H1 (cell line): ENCODE results near the gene ARHGAP4. TPM values are rescaled to one million over a fixed set of nuclear protein-coding genes. Genes with fewer than 3 reads are reported as not detected.

ENCODE experiments used
- CTCF ChIA-PET: fragments of 300-600 bp; sonication (Branson Sonifier 250); formaldehyde crosslinking; loops from one replicate; lab custom pipeline; 2021; ENCODE audit not compliant: partially characterized antibody; lab: Charles Lee
- POLR2A ChIA-PET: fragments of 300-600 bp; sonication (Branson Sonifier 250); formaldehyde crosslinking; loops from one replicate; lab custom pipeline; 2021; ENCODE audit warnings: inconsistent platforms; ENCODE audit not compliant: partially characterized antibody; lab: Charles Lee
- DNase-seq, 2 experiments: peaks; one replicate each; pipeline versions ENCODE4 v3.0.0 to v3.0.0-alpha.2; 2010 to 2022; ENCODE audit warnings: low spot score in 2 of 2, low read depth in 1 of 2, mixed read lengths in 1 of 2
- FAIRE-seq: peaks from 2 replicates; lab custom pipeline; 2011; peaks lifted over from hg19 to GRCh38; lab: Jason Lieb, UNC
- H2AFZ ChIP-seq: 2 replicates; pipeline ENCODE4 v1.8.1; 2012; ENCODE audit warnings: low read length, inconsistent platforms
- H2AK5ac ChIP-seq: 2 replicates; pipeline ENCODE4 v1.6.1; 2013; ENCODE audit warnings: low read depth, low read length
- H2BK120ac ChIP-seq: replicated peaks from 2 replicates; pipeline ENCODE3; 2013; ENCODE audit warnings: low read depth, low read length, inconsistent platforms
- H2BK12ac ChIP-seq: 2 replicates; pipeline ENCODE4 v1.6.1; 2013; ENCODE audit warnings: low read depth, low read length
- H2BK15ac ChIP-seq: 2 replicates; pipeline ENCODE4 v1.6.1; 2013; ENCODE audit warnings: low read length
- H2BK20ac ChIP-seq: 2 replicates; pipeline ENCODE4 v1.6.1; 2013; ENCODE audit warnings: low read length
- H2BK5ac ChIP-seq: 2 replicates; pipeline ENCODE4 v1.6.1; 2013; ENCODE audit warnings: low read depth, low read length
- H3K14ac ChIP-seq: 2 replicates; pipeline ENCODE4 v1.6.1; 2013; ENCODE audit warnings: inconsistent platforms; ENCODE audit not compliant: insufficient read length
- H3K18ac ChIP-seq: 2 replicates; pipeline ENCODE4 v1.6.1; 2013; ENCODE audit warnings: low read length; ENCODE audit errors: extremely low read depth
- H3K23ac ChIP-seq: 2 replicates; pipeline ENCODE4 v1.6.1; 2013; ENCODE audit warnings: inconsistent platforms; ENCODE audit not compliant: insufficient read length
- H3K23me2 ChIP-seq: 2 replicates; pipeline ENCODE4 v1.6.1; 2013; ENCODE audit warnings: low read depth, low read length
- H3K27ac ChIP-seq: 2 replicates; pipeline ENCODE4 v1.6.1; 2011; ENCODE audit warnings: low read depth, low read length, inconsistent platforms
- H3K27me3 ChIP-seq, 4 experiments: replicated peaks in 1 of 4; 1 replicate in 1 of 4; 2 replicates in 3 of 4; pipeline versions ENCODE4 v1.6.1 to v1.8.1; 2011 to 2013; ENCODE audit warnings: low read length in 3 of 4, mild to moderate bottlenecking in 3 of 4, inconsistent platforms in 2 of 4, mixed read lengths in 2 of 4, moderate library complexity in 1 of 4; ENCODE audit not compliant: control insufficient read depth in 3 of 4, insufficient read depth in 3 of 4; ENCODE audit errors: extremely low read depth in 1 of 4
- H3K36me3 ChIP-seq, 4 experiments: 2 replicates each; pipeline versions ENCODE4 v1.6.1 to v1.8.1; 2011 to 2013; ENCODE audit warnings: mild to moderate bottlenecking in 4 of 4, low read length in 3 of 4, moderate library complexity in 2 of 4, control low read depth in 1 of 4, inconsistent platforms in 1 of 4; ENCODE audit not compliant: insufficient read depth in 4 of 4, control insufficient read depth in 2 of 4
- H3K4ac ChIP-seq: replicated peaks from 2 replicates; pipeline ENCODE3; 2013; ENCODE audit warnings: low read length, low read depth, mixed read lengths, inconsistent platforms; ENCODE audit not compliant: insufficient read length
- H3K4me1 ChIP-seq, 4 experiments: replicated peaks in 1 of 4; 1 replicate in 1 of 4; 2 replicates in 3 of 4; pipeline versions ENCODE4 v1.6.1 to v1.8.1; 2011 to 2013; ENCODE audit warnings: low read length in 3 of 4, inconsistent platforms in 2 of 4, mixed read lengths in 1 of 4; ENCODE audit not compliant: insufficient read depth in 4 of 4, control insufficient read depth in 3 of 4
- H3K4me2 ChIP-seq, 2 experiments: 2 replicates each; pipeline versions ENCODE4 v1.6.1 to v1.8.1; 2011 to 2013; ENCODE audit warnings: low read depth in 2 of 2, low read length in 2 of 2, control low read depth in 1 of 2, inconsistent platforms in 1 of 2, mild to moderate bottlenecking in 1 of 2; ENCODE audit not compliant: insufficient read depth in 1 of 2
- H3K4me3 ChIP-seq, 4 experiments: fragments of 200-600, 300-600 bp in 1 of 4; sonication (generic), shearing (Covaris generic), sonication (Bioruptor Twin) in 1 of 4; 2 replicates each; pipeline versions ENCODE4 v1.5.1 to v1.8.1; 2011 to 2016; ENCODE audit warnings: low read length in 4 of 4, low read depth in 3 of 4, control low read depth in 2 of 4, inconsistent platforms in 2 of 4, mild to moderate bottlenecking in 2 of 4, mixed read lengths in 1 of 4, moderate library complexity in 1 of 4; ENCODE audit not compliant: insufficient read depth in 2 of 4; ENCODE audit errors: extremely low read depth in 1 of 4
- H3K56ac ChIP-seq: replicated peaks from 2 replicates; pipeline ENCODE3; 2013; ENCODE audit warnings: low read depth, mild to moderate bottlenecking, mixed read lengths, low read length, inconsistent platforms; ENCODE audit not compliant: insufficient read length
- H3K79me1 ChIP-seq: 2 replicates; pipeline ENCODE4 v1.6.1; 2013; ENCODE audit warnings: low read depth, low read length, control low read depth
- H3K79me2 ChIP-seq, 2 experiments: 2 replicates each; pipeline versions ENCODE4 v1.6.1 to v1.8.1; 2012 to 2013; ENCODE audit warnings: low read length in 2 of 2, mild to moderate bottlenecking in 2 of 2, inconsistent platforms in 1 of 2; ENCODE audit not compliant: insufficient read depth in 2 of 2, control insufficient read depth in 1 of 2
- H3K9ac ChIP-seq, 4 experiments: replicated peaks in 1 of 4; 1 replicate in 1 of 4; 2 replicates in 3 of 4; pipeline versions ENCODE4 v1.6.1 to v1.8.1; 2011 to 2013; ENCODE audit warnings: low read depth in 3 of 4, low read length in 3 of 4, control low read depth in 2 of 4, mild to moderate bottlenecking in 2 of 4, moderate library complexity in 2 of 4, inconsistent platforms in 1 of 4; ENCODE audit errors: extremely low read depth in 1 of 4
- H3K9me3 ChIP-seq, 2 experiments: 2 replicates each; pipeline versions ENCODE4 v1.6.1 to v1.8.1; 2012 to 2013; ENCODE audit warnings: mild to moderate bottlenecking in 2 of 2, moderate library complexity in 2 of 2, control low read depth in 1 of 2, inconsistent platforms in 1 of 2, low read depth in 1 of 2, low read length in 1 of 2, mixed read lengths in 1 of 2; ENCODE audit not compliant: insufficient read depth in 2 of 2
- H4K20me1 ChIP-seq, 2 experiments: replicated peaks in 1 of 2; 2 replicates each; pipeline versions ENCODE3 to v1.8.1; 2011 to 2013; ENCODE audit warnings: inconsistent platforms in 2 of 2, low read length in 2 of 2, mild to moderate bottlenecking in 1 of 2; ENCODE audit not compliant: insufficient read depth in 2 of 2, control insufficient read depth in 1 of 2
- H4K5ac ChIP-seq: 2 replicates; pipeline ENCODE4 v1.6.1; 2013; ENCODE audit warnings: low read length, low read depth, mixed read lengths, inconsistent platforms; ENCODE audit not compliant: insufficient read length
- H4K8ac ChIP-seq: 2 replicates; pipeline ENCODE4 v1.8.0; 2013; ENCODE audit warnings: mild to moderate bottlenecking, moderate library complexity, low read length, inconsistent platforms; ENCODE audit not compliant: insufficient read depth; ENCODE audit errors: extremely low read depth
- H4K91ac ChIP-seq: replicated peaks from 2 replicates; pipeline ENCODE3; 2013; ENCODE audit warnings: low read length, mixed read lengths, inconsistent platforms; ENCODE audit not compliant: insufficient read length
- ASH2L ChIP-seq: fragments of 200-600, 300-600 bp; sonication (generic); IDR thresholded peaks from one replicate; pipeline ENCODE4 v1.7.1; 2017; ENCODE audit warnings: low read length
- BCL11A ChIP-seq, 2 experiments: IDR thresholded peaks; one replicate each; pipeline ENCODE4 v1.6.1; 2011; ENCODE audit warnings: low read depth in 2 of 2, low read length in 2 of 2, mild to moderate bottlenecking in 2 of 2
- CHD1 ChIP-seq: IDR thresholded peaks from 2 replicates; pipeline ENCODE4 v1.6.1; 2012; ENCODE audit warnings: low read depth, low read length, improper control_type of control experiment
- CTCF ChIP-seq, 3 experiments: IDR thresholded peaks; 1 replicate in 2 of 3; 2 replicates in 1 of 3; pipeline versions ENCODE4 v1.5.1 to v1.6.1; 2011; ENCODE audit warnings: low read length in 3 of 3, mild to moderate bottlenecking in 3 of 3, inconsistent platforms in 2 of 3, low read depth in 1 of 3, moderate library complexity in 1 of 3; ENCODE audit not compliant: insufficient read depth in 1 of 3; ENCODE audit errors: control extremely low read depth in 1 of 3
- JUN ChIP-seq: IDR thresholded peaks from 2 replicates; pipeline ENCODE4 v1.6.1; 2011; ENCODE audit warnings: low read depth, mild to moderate bottlenecking, improper control_type of control experiment, low read length
- KDM4A ChIP-seq: IDR thresholded peaks from one replicate; pipeline ENCODE4 v1.7.1; 2012; ENCODE audit warnings: low read depth, mild to moderate bottlenecking, moderate library complexity, low read length, inconsistent platforms; ENCODE audit not compliant: severe bottlenecking
- RBBP5 ChIP-seq: IDR thresholded peaks from 2 replicates; pipeline ENCODE4 v1.7.1; 2012; ENCODE audit warnings: low read depth, mild to moderate bottlenecking, inconsistent platforms, low read length, moderate library complexity, borderline replicate concordance
- SP4 ChIP-seq: IDR thresholded peaks from 2 replicates; pipeline ENCODE4 v1.6.1; 2012; ENCODE audit warnings: low read length, inconsistent platforms
- SRF ChIP-seq: IDR thresholded peaks from 2 replicates; pipeline ENCODE4 v1.6.1; 2011; ENCODE audit warnings: mild to moderate bottlenecking, low read depth, low read length, moderate library complexity
- WGBS, 2 experiments: shearing (Covaris generic) in 1 of 2; methylation state at CpG; one replicate each; pipeline versions ENCODE4 v1.1.6 to v1.1.7; 2013 to 2015; ENCODE audit warnings: low lambda C conversion rate in 2 of 2, mixed read lengths in 2 of 2, inconsistent platforms in 1 of 2, low coverage in 1 of 2, missing lambda C conversion rate in 1 of 2; ENCODE audit not compliant: insufficient replicate concordance in 2 of 2, insufficient coverage in 1 of 2, insufficient read length in 1 of 2; ENCODE audit errors: extremely low coverage in 1 of 2, missing lambda C conversion rate in 1 of 2; 5-methylcytosine and 5-hydroxymethylcytosine counted together
- polyA plus RNA-seq, 7 experiments: library from polyadenylated mRNA; depleted of rRNA in 3 of 7; stranded (reverse) in 5 of 7; unstranded in 2 of 7; fragments of >200 nt in 5 of 7; fragments of 200-250 nt in 2 of 7; gene quantifications; 1 replicate in 5 of 7; 2 replicates in 1 of 7; 4 replicates in 1 of 7; pipeline versions ENCODE4 v1.2.1 to v1.2.3, GENCODE V29; 2011 to 2013; ENCODE audit warnings: missing spikeins in 2 of 7, mixed read lengths in 2 of 7
- total RNA-seq: library from RNA; stranded (reverse); fragmentation: NEBNext Ultra II Directional; extraction: Animal tissue kit (Norgen Biotek cat#: 25700); gene quantifications from 2 replicates; pipeline ENCODE4 v1.2.1, GENCODE V29; 2021

ARHGAP4 gene
- total and polyA plus RNA-seq, 2 of the 8 experiments (the other 6 are each of a cell fraction or from before 2014, with no cell fraction given): 23.9 to 26.0 TPM

GRCh38 chrX:153873282-153874084, 52.6 kb downstream of the ARHGAP4 start:
- no peak overlapping the region for H4K91ac ChIP-seq
- H2BK15ac ChIP-seq: no peak overlapping the region
- H2BK5ac ChIP-seq: no peak overlapping the region
- no peak overlapping the region for H3K4me2 ChIP-seq
- H3K56ac ChIP-seq: no peak overlapping the region
- no peak overlapping the region for H4K5ac ChIP-seq
- H3K9me3 ChIP-seq: no peaks in the 10 kb centered on the region
- no peaks in the 10 kb centered on the region for H3K23me2 ChIP-seq
- peaks cover 2 to 12% of the 10 kb centered on the region in 2 experiments for H4K20me1 ChIP-seq
- H3K79me2 ChIP-seq: no peaks in the 10 kb centered on the region
- H3K9ac ChIP-seq: no peak overlapping the region
- H3K4me1 ChIP-seq: peaks cover 3 to 25% (median 13%) of the 10 kb centered on the region in 4 experiments
- WGBS, 2 experiments: 70% methylated on average over 4 of the region's 7 CpGs; no CpG with 5 or more reads in 1 of the 2 experiments
- no peaks in the 10 kb centered on the region; a peak in 1 of 7 replicates for H3K27me3 ChIP-seq
- H4K8ac ChIP-seq: no peak overlapping the region
- H3K79me1 ChIP-seq: no peaks in the 10 kb centered on the region
- no peak overlapping the region for H3K4me3 ChIP-seq
- no peak overlapping the region; the same call in 1 of the 2 replicates for H3K18ac ChIP-seq
- DNase-seq (no peak), FAIRE-seq (no peak)
- H3K36me3 ChIP-seq: peaks cover 0 to 11% (median 0%) of the 10 kb centered on the region in 4 experiments; a peak in 1 of 8 replicates
- H3K27ac ChIP-seq: no peak overlapping the region
- H2BK20ac ChIP-seq: no peak overlapping the region
- no peak overlapping the region for H3K14ac ChIP-seq
- POLR2A ChIA-PET: interaction anchor here (0.6 to 0.8 kb wide), 3 partner anchors 10 to 45 kb away, joined by 3 read pairs; no protein-coding TSS in a partner anchor
- H3K23ac ChIP-seq: no peak overlapping the region
- no peak overlapping the region for H3K4ac ChIP-seq
- no peak overlapping the region for H2BK12ac ChIP-seq
- H2AFZ ChIP-seq: no peak overlapping the region
- H2AK5ac ChIP-seq: no peak overlapping the region
- H2BK120ac ChIP-seq: no peak overlapping the region
- CTCF ChIA-PET: interaction anchor here (1.3 kb wide), 1 partner anchor 75 kb away, joined by 8 read pairs; no protein-coding TSS in a partner anchor
- TF ChIP-seq CHD1 (no peak), JUN (no peak), RBBP5 (no peak), BCL11A (IDR thresholded peaks at IDR 0.05; ENCODE audit: low read depth in 2 of 2, low read length in 2 of 2) (no peak), KDM4A (no peak), CTCF (IDR thresholded peaks at IDR 0.05; ENCODE audit: control extremely low read depth in 1 of 3, insufficient read depth in 1 of 3, low read depth in 1 of 3, low read length in 3 of 3) (no peak), SP4 (no peak), ASH2L (no peak), SRF (no peak)
